ENCODE data around the gene PYCARD.
A peak's percentile ranks its signal among the peaks of the same experiment; 100 is the strongest.
"Not testable (repeated sequence)": the region's sequence is repeated elsewhere in the genome, so short reads cannot be mapped to it uniquely, and the experiment has no call there.

The PYCARD gene

DNA sequence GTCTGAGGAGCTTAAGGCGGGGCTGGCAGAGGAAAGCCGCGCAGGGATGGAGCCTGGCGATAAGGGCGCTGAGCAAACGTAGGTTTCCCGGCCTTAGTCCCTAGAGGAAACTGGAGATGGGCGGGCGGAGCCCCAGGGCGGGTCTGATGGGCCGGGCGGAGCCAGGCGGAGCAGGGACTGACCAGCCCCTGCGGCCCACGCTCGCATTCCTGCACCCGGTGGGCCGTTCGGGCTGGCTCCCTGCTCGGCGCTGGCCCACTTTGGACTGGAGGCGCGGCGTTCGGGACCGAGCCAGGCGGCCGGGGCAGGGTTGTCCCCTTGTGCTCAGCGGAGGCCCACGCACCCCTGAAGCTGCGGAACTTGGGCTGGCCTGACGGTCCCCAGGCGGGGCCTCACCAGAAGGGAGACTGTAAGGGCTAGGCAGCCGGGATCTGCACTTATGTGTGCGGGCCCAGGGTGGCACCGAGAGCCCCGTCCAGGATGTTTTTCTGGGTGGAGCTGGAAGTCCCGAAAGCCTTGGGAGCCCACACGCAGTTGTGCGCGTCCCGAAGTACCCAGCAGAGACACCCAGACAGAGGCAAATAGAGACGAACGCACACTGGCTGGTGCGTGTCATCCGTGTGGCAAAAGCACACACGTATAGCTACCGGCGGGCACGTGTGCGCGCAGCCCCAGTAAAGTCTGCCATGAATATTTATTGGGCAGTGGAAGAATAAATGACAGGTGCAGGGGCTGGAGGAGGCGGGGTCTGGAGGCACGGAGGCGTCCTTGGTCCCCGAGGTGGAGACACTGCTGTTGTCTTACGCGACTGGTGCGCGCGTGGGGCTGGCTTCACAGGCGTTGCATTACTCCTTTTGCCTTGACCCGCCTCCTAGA is 13.0 kb upstream of the PYCARD start:
- DNase-seq (ENCODE audit: low read depth): no peak

DNA sequence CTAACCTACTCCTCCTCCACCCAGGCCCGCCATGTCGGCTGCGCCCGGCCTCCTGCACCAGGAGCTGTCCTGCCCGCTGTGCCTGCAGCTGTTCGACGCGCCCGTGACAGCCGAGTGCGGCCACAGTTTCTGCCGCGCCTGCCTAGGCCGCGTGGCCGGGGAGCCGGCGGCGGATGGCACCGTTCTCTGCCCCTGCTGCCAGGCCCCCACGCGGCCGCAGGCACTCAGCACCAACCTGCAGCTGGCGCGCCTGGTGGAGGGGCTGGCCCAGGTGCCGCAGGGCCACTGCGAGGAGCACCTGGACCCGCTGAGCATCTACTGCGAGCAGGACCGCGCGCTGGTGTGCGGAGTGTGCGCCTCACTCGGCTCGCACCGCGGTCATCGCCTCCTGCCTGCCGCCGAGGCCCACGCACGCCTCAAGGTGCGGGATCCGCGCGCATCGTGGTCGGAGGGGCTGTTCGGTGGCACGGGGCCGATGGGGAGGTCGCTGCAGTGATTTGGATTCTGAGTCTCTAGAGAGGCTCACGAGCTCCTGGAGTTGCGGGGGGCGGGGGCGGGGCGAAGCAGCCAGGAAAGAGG is 12.2 kb upstream of the PYCARD start:
- no peak for DNase-seq (ENCODE audit: low read depth)

DNA sequence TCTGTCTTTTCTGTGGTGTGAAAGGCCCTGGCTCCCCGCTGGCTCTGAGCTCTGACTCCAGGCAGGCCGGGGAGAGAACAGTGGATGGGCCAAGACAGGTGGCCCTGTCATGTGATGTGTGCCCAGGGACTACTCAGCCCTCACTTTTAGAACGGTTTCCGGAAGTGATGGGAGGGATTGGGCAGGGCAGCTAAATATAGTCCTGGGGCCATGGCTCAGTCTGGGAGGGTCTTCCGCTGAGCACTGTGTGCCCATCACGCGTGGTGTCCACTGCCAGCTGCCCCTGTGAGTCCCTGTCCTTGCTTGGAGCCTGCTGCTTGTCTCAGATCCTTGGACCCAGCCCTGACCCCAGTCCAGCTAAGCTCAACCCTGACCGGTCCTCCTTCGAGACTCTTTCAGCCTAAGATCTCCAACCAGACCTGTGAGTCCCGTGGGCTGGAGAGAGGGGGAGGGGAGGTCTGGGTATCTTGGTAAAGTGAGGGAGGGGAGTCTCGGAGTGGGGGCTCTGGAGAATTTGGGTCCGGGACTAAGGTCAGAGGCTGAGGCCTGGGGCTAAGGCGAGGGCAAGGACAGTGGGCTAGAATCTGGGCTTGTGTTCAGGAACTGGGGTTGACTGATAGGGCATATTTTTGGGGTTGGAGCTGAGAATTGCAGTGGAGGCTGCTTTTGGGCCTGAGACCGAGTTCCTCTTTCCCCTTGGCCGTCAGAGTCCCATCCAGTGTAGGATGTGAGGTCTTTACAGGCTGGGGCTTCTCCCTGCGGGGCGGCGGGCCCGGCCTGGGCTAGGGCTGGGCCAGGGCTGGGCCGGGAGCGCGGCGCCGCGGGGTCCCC is 11.5 kb upstream of the PYCARD start, which contains the start of gene TRIM72:
Gene TRIM72 (plus strand): TSS at position 243 of the 831 bp plus-strand sequence. CDS start 620 bp downstream, outside the sequence.
- no peak for DNase-seq (ENCODE audit: low read depth)

DNA sequence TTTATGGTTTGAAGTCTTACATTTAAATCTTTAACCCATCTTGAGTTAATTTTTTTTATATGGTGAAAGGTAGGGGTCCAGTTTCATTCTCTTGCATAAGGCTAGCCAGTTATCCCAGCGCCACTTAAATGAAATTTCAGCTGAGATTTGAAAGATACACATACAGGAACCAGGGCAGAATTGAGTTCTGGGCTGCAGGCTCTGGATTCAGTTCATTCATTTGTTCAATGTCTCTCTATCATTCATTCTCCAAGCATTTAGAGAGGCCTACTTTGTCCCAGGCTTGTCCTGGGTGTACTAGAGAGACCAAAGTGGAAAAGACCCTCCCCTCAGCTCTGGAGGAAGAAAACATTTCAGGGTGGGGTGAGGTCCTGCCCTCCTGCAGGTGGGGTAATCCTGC is 10.8 kb upstream of the PYCARD start:
- no peak for DNase-seq (ENCODE audit: low read depth)

DNA sequence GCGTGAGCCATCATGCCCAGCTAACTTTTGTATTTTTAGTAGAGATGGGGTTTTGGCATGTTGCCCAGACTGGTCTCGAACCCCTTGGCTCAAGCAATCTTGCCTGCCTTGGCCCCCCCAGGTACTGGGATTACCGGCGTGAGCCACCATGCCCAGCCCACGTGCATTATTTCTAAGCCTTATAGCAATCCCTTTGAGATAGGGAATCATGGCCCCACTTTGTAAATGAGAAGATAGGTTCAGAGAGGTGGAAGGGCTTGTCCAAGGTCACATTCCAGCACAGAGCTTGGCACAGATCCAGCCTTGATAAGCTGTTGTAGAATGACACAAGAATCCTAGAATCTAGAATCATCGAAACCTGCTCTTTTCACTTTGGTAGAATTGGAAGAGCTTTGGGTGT is 4.2 kb upstream of the PYCARD start:
- DNase-seq (ENCODE audit: low read depth): no peak

DNA sequence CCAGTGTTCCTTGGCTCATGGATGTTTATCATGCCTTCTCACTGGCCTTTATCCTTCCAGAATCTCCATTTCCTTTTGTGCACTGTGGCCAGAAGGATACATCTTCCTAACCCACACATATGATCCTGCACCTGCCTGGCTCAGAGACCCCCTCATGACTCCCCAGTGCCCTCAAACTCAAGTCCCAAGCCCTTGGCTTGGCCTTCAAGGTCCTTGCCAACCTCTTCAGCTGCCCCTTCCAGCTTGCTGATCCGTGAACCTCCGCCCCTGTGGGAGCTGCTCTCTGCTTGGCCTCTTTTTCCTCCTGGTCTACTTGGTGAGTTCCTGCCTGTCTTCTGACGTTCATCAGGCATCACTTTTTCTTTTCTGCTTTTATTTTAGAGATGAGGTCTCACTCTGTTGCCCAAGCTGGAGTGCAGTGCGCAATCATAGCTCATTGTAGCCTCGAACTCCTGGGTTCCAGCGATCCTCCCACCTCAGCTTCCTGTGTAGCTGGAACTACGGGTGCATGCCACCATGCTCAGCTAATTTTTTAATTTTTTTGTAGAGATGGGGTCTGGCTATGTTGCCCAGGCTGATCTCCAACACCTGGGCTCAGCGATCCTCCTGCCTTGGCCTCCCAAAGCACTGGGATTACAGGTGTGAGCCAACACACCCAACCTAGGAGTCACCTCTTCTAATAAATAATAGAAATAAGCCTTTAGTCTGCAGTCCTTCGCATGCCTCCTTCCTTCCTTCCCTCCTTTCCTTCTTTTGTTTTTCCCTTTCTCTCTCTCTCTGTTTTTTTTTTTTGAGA is 2.5 kb upstream of the PYCARD start:
- no peak for DNase-seq (ENCODE audit: low read depth)

DNA sequence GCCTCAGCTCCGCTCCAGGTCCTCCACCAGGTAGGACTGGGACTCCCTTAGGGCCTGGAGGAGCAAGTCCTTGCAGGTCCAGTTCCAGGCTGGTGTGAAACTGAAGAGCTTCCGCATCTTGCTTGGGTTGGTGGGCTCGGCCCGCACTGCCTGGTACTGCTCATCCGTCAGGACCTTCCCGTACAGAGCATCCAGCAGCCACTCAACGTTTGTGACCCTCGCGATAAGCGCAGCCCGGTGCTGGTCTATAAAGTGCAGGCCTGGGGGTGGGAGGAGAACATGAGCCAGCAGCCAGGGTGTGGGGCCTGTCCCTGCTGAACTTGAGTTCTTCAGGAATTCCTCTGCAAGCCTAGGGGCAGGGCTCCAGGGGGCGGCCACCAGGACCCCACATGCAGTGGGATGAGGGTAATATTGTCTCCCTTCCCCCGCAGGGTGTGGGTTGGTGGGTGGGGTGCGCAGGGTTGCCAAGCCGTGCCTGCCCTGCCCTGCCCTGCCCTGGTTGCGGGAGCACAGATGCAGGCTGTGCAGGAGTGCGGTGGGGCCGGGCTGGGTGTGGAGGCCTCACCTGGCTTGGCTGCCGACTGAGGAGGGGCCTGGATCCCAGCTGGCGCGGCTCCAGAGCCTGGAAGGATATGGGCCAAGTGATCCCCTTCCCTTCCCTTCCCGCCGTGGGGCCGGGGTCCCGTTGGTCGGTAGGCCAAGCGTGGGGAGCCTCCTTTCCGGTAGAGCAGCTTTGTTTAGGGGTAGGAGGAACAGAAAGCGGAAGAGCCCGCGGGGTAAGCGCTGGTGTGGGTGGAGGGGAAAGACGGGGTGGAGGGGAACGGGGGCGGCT is 762 bp downstream of the PYCARD start:
- DNase-seq (ENCODE audit: low read depth): peak; percentile 29

DNA sequence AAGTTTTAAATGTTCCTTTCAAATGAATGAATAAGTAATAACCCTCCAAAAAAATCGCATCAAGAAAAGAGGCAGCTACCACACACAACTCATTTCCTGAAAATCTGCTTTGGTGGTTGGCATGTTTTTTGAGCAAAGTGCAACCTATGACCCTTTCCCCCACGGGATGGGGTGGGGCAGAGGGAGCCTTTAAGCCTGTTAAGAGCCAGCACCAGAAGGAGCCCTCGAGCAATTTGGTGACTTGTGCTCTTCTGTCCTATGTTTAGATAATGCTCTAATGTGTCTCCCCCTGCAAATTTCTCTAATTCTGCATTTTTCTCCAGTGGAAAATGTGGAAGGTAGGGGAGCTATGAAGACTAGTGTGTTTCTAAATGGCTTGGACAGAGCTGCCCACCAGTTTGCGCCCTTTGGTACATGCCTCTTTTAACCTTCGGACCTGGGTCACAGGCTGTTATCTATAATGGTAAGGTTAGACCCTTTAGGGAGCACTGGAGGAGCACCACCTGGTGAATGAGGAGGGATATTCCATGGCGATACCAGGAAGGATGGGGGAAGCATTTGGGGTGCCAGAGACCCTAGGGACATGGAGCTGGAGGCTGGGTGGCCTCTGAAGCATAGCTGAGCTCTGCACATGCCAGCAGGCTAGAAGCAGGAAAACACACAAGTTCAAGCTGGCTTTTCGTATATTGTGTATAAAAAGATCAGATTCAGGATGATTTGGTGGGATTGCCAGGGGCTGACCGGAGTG is 1.6 kb downstream of the PYCARD start:
- no peak for DNase-seq (ENCODE audit: low read depth)

DNA sequence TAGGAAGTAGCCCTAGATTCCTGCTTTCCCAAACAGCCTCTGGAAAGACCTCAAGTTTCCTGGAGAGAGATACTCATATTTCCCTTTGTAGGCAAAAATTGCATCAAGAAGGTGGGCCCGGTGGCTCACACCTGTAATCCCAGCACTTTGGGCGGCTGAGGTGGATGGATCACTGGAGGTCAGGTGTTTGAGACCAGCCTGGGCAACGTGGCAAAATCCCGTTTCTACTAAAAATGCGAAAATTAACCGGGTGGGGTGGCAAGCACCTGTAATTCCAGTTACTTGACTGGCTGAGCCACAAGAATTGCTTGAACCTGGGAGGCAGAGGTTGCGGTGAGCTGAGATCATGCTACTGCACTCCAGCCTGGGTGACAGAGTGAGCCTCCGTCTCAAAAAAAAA is 2.4 kb downstream of the PYCARD start:
- DNase-seq (ENCODE audit: low read depth): not testable (repeated sequence)

DNA sequence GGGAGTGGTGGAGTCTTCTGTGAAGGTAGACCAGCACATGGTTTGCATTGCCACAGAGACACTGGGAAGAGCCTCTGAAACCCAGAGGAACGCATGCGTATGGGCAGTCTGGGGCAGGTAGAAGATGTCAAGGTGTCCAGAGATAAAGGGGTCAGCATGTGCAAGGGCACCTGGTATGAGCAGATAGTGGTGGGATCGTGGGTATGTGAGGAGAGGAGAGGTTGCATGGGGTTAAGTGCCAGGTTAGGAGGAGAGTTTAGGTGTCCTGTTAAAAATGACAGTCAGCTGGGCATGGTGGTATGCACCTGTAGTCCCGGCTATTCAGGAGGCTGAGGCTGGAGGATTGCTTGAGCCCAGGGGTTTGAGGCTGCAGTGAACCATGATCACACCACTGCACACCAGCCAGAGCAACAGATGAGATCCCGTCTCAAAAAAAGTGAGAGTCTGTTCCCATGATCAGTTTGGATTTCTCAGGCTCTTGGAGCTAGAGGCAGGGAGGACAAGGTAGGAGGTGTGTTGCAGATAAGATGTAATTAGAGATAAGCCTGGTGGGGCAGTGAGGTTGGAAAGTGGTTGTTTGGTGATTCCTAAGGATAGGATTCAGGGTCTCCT is 3.0 kb downstream of the PYCARD start:
- no peak for DNase-seq (ENCODE audit: low read depth)

DNA sequence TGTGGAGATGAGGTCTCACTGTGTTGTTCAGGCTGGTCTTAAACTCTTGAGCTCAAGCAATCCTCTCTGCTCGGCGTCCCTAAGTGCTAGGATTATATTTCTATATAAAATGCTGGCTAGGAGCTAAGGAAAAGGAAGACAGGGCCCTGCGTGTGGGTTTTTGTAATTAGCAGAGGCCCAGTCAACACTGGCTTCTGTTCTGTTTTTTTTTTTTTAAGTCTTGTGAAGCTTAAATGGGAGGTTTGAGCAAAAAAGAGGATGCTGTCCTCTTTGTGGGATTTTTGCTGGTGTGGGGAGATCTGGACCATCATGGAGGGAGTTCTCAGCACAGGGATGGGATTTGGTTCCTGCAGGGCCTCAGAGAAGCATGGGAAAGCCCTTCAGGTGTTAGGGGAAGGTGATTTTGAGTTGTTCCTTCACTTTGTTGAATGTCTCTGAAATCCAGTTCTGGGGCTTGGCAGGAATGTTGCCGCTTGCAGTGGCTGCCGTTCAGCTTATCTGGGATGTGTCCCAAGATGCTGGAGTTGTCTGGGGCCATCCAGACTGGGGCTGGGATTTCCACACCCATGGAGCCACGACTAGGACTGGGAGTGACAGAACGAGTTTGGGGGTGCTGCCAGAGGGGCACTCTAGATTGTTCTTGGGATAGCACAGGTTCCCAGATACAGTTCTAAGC is 4.2 kb downstream of the PYCARD start:
- DNase-seq (ENCODE audit: low read depth): no peak

DNA sequence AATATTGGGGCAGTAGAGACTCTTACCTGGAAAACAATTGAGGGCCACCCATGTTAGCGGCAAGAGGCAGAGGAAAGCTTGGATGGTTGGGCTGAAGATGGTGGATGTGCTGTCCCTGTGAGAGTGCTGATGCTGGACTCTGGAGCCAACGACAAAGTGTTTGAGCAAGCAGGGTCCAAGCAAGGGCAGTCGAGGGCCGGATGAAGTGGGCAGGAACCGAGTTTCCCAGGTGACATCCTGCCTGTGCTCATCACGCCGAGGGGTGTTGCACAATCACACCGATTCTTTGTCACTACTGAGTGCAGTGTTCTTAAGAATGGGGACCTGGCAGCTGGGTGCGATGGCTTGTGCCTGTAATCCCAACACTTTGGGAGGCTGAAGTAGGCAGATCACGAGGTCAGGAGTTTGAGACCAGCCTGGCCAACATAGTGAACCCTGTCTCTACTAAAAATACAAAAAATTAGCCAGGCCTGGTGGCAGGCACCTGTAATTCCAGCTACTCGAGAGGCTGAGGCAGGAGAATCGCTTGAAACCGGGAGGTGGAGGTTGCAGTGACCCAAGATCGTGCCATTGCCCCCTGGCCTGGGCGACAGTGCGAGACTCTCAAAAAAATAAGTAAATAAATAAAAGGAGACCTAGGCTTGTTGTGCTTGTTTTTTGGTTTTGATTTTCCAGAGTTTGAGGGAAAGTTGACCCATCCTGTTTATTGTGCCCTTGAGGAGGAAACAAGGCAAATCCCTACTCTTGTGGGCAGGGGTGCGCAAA is 6.1 kb downstream of the PYCARD start:
- DNase-seq (ENCODE audit: low read depth): no peak

DNA sequence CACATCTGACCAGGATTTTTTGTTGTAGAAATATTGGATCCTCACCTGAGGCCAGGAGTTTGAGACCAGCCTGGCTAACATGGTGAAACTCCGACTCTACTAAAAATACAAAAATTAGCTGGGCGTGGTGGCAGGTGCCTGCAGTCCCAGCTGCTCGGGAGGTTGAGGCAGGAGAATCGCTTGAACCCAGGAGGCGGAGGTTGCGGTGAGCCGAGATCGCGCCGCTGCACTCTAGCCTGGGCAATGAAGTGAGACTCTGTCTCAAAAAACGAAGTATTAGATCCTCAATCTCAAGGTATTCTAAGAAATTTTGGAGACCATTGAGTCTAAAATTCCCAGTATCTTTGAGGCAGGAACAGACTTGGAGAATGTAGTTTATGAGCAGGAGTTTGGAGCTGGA is 6.7 kb downstream of the PYCARD start:
- DNase-seq (ENCODE audit: low read depth): not testable (repeated sequence)

DNA sequence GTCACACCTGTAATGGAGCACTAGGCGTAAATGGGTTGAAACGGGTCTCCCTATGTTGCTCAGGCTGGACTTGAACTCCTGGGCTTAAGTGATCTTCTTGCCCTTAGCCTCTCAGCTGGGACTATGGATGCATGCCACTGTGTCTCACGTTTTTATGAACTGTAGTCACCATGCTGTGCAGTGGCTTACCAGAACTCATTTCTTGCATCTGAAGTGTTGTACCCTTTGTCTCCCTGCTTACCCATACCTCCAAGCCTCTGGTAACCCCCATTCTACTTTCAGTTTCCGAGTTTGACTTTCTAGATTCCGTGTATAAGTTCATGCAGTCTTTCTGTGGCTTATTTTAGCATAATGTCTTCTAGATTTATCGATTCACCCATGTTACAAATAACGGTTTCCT is 7.7 kb downstream of the PYCARD start:
- no peak for DNase-seq (ENCODE audit: low read depth)

DNA sequence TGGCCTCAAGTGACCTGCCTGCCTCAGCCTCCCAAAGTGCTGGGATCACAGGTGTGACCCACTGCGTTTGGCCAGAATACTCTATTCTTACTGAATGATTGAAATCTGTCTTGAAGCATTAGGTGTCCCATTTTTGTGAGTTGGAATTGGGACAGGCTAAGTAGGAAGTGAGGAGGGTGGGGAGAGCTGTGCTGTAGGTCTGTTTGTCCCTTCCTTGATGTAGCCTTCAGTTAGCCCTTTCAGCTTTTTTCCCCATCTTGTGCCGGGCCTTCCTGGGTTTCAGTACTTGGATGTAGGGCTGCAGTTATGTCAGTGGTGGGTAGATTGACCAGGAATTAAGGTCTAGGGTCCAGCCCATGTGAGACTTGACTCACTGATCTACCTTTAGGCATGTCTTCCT is 8.7 kb downstream of the PYCARD start:
- no peak for DNase-seq (ENCODE audit: low read depth)

DNA sequence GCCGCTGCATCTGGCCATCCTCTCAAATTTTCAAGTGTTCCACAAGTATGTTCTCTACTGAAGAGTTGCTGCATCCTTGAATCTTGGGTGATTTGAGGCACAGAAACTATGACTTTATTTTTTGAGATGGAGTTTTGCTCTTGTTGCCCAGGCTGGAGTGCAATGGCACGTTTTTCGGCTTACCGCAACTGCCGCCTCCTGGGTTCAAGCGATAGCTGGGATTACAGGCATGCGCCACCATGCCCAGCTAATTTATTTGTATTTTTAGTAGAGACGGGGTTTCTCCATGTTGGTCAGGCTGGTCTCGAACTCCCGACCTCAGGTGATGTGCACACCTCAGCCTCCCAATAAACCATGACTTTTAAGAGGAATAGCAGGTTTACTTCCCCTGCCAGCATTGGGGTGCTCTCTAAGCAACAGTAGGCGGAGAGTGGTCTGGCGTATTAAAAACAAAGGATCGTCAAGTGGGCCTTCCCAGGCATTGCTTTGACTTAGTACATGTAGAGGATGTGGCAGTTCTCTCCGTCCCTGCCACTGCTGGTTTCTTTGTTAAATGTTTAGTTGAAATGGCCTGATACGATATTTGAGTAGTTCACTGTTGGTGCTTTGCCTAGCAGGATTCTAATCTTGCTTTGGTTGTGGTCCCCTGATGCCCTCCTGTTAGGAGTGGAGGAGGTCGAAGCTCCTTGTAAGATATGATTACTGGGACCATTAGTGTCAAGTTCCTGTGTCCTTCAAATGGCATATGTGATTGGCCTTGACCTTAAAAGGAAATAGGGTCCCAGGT is 9.5 kb downstream of the PYCARD start:
- no peak for DNase-seq (ENCODE audit: low read depth)

DNA sequence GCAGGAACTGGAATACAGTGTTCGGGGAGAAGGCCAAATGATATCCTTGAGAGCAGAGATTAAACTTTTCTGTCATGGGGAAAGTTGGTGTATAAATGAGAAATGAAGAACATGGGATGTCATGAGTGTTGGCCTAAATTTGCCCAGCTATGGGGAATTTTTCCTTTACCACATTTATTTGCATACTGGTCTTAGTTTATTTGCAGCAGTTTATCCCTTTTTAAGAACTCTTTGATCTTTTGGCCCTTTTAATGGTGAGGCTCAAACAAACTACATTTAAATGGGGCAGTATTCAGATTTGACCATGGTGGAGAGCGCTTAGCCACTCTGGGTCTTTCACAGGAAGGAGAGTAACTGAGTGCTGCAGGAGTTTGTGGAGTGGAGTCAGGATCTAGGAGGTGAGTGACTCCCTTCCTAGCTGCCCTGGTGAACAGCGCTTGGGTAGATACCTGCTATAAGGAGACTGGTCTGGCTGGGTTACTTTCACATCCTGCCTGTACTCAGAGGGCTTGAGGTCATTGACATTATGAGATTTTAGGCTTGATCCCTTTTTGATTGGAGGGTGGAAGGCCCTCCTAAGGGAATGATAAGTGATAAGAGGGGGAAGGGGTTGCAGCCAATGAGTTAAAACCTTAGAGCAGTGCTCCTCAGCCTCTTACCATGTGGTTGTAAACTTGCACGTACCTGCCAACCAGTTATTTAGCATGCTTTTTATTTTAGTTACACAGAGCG is 10.7 kb downstream of the PYCARD start:
- no peak for DNase-seq (ENCODE audit: low read depth)
